ENCODE data around the gene ALG2. TPM values are rescaled to one million over a fixed set of nuclear protein-coding genes. Genes with fewer than 3 reads are reported as not detected.

Gene ALG2
- total and polyA plus RNA-seq, 9 of the 15 experiments (the other 6 are each of a cell fraction or from before 2014, with no cell fraction given), result 4.9 to 41.9 (median 20.2) TPM

- FAIRE-seq (no peak), ATAC-seq (no peak), DNase-seq (ENCODE audit: extremely low read depth in 1 of 4, low spot score in 3 of 4) (no peak)
- Histone ChIP-seq H3K9me3 (replicated peaks; ENCODE audit: control insufficient read depth, insufficient read depth, low read depth, low read length) (no peaks in the 10 kb centered on the region), H3K36me3 (ENCODE audit: control insufficient read depth, insufficient read depth, low read length) (no peaks in the 10 kb centered on the region), H3K9ac (ENCODE audit: insufficient read depth in 1 of 2, low read depth in 2 of 2, low read length in 2 of 2) (no peak overlapping the region), H3K4me1 (replicated peaks in 1 of 2; ENCODE audit: control insufficient read depth in 2 of 2, insufficient read depth in 2 of 2, low read length in 2 of 2) (peaks cover 0 to 5% of the 10 kb centered on the region in 2 experiments; a peak in 3 of 5 replicates), H3K9me1 (ENCODE audit: control insufficient read depth, insufficient read depth, low read length) (no peaks in the 10 kb centered on the region), H4K20me1 (replicated peaks; ENCODE audit: control insufficient read depth, insufficient read depth, low read length) (no peaks in the 10 kb centered on the region), H3K27me3 (ENCODE audit: control insufficient read depth in 2 of 2, insufficient read depth in 2 of 2, low read length in 2 of 2) (0 out of 5 replicates have a peak, but pooled peaks cover 0 to 3% of the 10 kb centered on the region in 2 experiments), H3K27ac (ENCODE audit: extremely low read depth, low read depth, low read length) (no peak overlapping the region), H3K4me2 (ENCODE audit: insufficient read depth, low read length) (no peak overlapping the region), H3K79me2 (ENCODE audit: control insufficient read depth, insufficient read depth, low read length) (no peaks in the 10 kb centered on the region), H2AFZ (ENCODE audit: low read depth, low read length) (no peak overlapping the region), H3K4me3 (no peak overlapping the region)
- intact Hi-C loops (cut with micrococcal nuclease), result no loop called here
- BruUV-seq (replicated peaks), result no TSS peak
- in situ Hi-C loops (cut with MboI), result loop anchor here (25.0 kb wide), 1 partner anchor 761 kb away; no protein-coding TSS in a partner anchor
- TF ChIP-seq, protein P1, sequence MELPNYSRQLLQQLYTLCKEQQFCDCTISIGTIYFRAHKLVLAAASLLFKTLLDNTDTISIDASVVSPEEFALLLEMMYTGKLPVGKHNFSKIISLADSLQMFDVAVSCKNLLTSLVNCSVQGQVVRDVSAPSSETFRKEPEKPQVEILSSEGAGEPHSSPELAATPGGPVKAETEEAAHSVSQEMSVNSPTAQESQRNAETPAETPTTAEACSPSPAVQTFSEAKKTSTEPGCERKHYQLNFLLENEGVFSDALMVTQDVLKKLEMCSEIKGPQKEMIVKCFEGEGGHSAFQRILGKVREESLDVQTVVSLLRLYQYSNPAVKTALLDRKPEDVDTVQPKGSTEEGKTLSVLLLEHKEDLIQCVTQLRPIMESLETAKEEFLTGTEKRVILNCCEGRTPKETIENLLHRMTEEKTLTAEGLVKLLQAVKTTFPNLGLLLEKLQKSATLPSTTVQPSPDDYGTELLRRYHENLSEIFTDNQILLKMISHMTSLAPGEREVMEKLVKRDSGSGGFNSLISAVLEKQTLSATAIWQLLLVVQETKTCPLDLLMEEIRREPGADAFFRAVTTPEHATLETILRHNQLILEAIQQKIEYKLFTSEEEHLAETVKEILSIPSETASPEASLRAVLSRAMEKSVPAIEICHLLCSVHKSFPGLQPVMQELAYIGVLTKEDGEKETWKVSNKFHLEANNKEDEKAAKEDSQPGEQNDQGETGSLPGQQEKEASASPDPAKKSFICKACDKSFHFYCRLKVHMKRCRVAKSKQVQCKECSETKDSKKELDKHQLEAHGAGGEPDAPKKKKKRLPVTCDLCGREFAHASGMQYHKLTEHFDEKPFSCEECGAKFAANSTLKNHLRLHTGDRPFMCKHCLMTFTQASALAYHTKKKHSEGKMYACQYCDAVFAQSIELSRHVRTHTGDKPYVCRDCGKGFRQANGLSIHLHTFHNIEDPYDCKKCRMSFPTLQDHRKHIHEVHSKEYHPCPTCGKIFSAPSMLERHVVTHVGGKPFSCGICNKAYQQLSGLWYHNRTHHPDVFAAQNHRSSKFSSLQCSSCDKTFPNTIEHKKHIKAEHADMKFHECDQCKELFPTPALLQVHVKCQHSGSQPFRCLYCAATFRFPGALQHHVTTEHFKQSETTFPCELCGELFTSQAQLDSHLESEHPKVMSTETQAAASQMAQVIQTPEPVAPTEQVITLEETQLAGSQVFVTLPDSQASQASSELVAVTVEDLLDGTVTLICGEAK (IDR thresholded peaks at IDR 0.05), result peak; percentile 85
- TF ChIP-seq, protein P1 (CRISPR knock-in tag; IDR thresholded peaks at IDR 0.05), result no peak
- TF ChIP-seq NR3C1 (CRISPR knock-in tag; IDR thresholded peaks at IDR 0.05), result no peak
- ChIA-PET CTCF (ENCODE audit: low intra/inter-chr PET ratio) (no interaction called here), POLR2A (no interaction called here)
- 4% methylated on average over 4 of the region's 4 CpGs for WGBS (ENCODE audit: insufficient coverage, low coverage, missing lambda C conversion rate)
Observed at GRCh38 chr9:99251157-99251556, 29.4 kb upstream of the ALG2 start.
